Measurements from ENCODE around the gene TSC22D1. TPM values are rescaled to one million over a fixed set of nuclear protein-coding genes. Genes with fewer than 3 reads are reported as not detected.

TSC22D1 gene
- total and polyA plus RNA-seq, 2 of the 4 experiments (the other 2 are of a cell fraction): 30.8 to 42.2 TPM

- Histone ChIP-seq H2BK120ac (ENCODE audit: low read depth, low read length) (no peak overlapping the region), H4K8ac (ENCODE audit: low read depth in 2 of 2, low read length in 2 of 2) (no peak overlapping the region), H3K56ac (ENCODE audit: extremely low read depth, insufficient read depth, low read length) (no peak overlapping the region), H3K9me3 (ENCODE audit: control insufficient read depth, insufficient read depth, low read length) (no peaks in the 10 kb centered on the region), H2BK5ac (ENCODE audit: low read depth, low read length, poor library complexity, severe bottlenecking) (no peak overlapping the region), H3K4me2 (ENCODE audit: low read depth, low read length) (no peak overlapping the region), H2BK20ac (ENCODE audit: low read depth, low read length) (no peak overlapping the region), H3K14ac (replicated peaks; ENCODE audit: low read depth, low read length) (no peak overlapping the region), H2AFZ (replicated peaks; ENCODE audit: low read length, poor library complexity) (no peak overlapping the region), H4K20me1 (ENCODE audit: insufficient read depth, low read length) (no peaks in the 10 kb centered on the region), H2AK5ac (ENCODE audit: low read depth, low read length) (no peak overlapping the region), H3K4ac (ENCODE audit: low read depth, low read length) (no peak overlapping the region), H3K9me1 (ENCODE audit: insufficient read depth, low read length) (0 out of 2 replicates have a peak, but pooled peaks cover 2% of the 10 kb centered on the region), H3K27me3 (ENCODE audit: control insufficient read depth, insufficient read depth, low read length) (peaks cover 12% of the 10 kb centered on the region), H4K91ac (ENCODE audit: insufficient read depth, low read depth, low read length) (no peak overlapping the region), H4K5ac (ENCODE audit: low read depth, low read length) (no peak overlapping the region), H3K18ac (ENCODE audit: low read depth, low read length) (no peak overlapping the region), H3K23ac (ENCODE audit: low read depth, low read length) (no peak overlapping the region), H3K4me1 (ENCODE audit: control insufficient read depth, insufficient read depth, low read length) (peaks cover 7% of the 10 kb centered on the region; the same call in 1 of the 2 replicates), H3K9ac (ENCODE audit: low read depth, low read length) (no peak overlapping the region), H2AK9ac (replicated peaks; ENCODE audit: low read depth, low read length, poor library complexity) (no peak overlapping the region), H3K27ac (ENCODE audit: insufficient read depth, low read length) (no peak overlapping the region), H3K4me3 (ENCODE audit: insufficient read depth, low read depth, low read length) (no peak overlapping the region), H2BK15ac (ENCODE audit: low read depth, low read length) (no peak overlapping the region), H3K79me1 (ENCODE audit: low read depth in 1 of 2, low read length in 2 of 2) (no peaks in the 10 kb centered on the region), H3K36me3 (ENCODE audit: control insufficient read depth, insufficient read depth, low read length) (no peaks in the 10 kb centered on the region)
- no peak for DNase-seq
- dilution Hi-C loops (cut with HindIII; ENCODE audit: low sequenced_read_pairs, unreplicated experiment) (no loop called here), in situ Hi-C loops (cut with MboI; ENCODE audit: low sequenced_read_pairs) (no loop called here), intact Hi-C loops (cut with micrococcal nuclease) (no loop called here)
- no peak for ATAC-seq (ENCODE audit: low read depth)
- POLR2A ChIA-PET (ENCODE audit: unreplicated experiment): no interaction called here
- BruUV-seq (replicated peaks): no TSS peak
- CTCF ChIA-PET: no interaction called here
- TF ChIP-seq RCOR1 (IDR thresholded peaks at IDR 0.05; ENCODE audit: insufficient replicate concordance, low read length) (no peak), CTCF (conservative IDR thresholded peaks at IDR 0.05; ENCODE audit: low read depth, low read length) (no peak), POLR2A (IDR thresholded peaks at IDR 0.05; ENCODE audit: low read depth, low read length) (no peak), MAFK (IDR thresholded peaks at IDR 0.05; ENCODE audit: low read depth, low read length) (no peak), CHD1 (IDR thresholded peaks at IDR 0.05; ENCODE audit: low read depth, low read length) (no peak), NFE2L2 (IDR thresholded peaks at IDR 0.05; ENCODE audit: low read depth, low read length) (no peak), RFX5 (IDR thresholded peaks at IDR 0.05; ENCODE audit: low read depth, low read length) (no peak), CEBPB (IDR thresholded peaks at IDR 0.05; ENCODE audit: low read depth, low read length) (no peak), MXI1 (IDR thresholded peaks at IDR 0.05; ENCODE audit: borderline replicate concordance, low read depth, low read length) (no peak), SMC3 (IDR thresholded peaks at IDR 0.05; ENCODE audit: low read depth, low read length) (no peak), FOS (IDR thresholded peaks at IDR 0.05; ENCODE audit: low read depth, low read length) (no peak), ELK1 (IDR thresholded peaks at IDR 0.05; ENCODE audit: borderline replicate concordance, low read depth, low read length) (no peak)
- 90% methylated on average over 2 of the region's 2 CpGs; no CpG with 5 or more reads in 1 of the 2 experiments for WGBS, 2 experiments (ENCODE audit: extremely low coverage in 2 of 2, insufficient read length in 1 of 2)
These were observed 174.6 kb downstream of the TSC22D1 start for GRCh38 chr13:44401577-44401976.

All from IMR-90 (cell line).